Inferior parietal cortex (tissue), 1 donor: ENCODE measurements around the gene GAGE12H.
"Not testable (repeated sequence)": the region's sequence is repeated elsewhere in the genome, so short reads cannot be mapped to it uniquely, and the experiment has no call there.

ENCODE experiments used
- DNase-seq: peaks from one replicate; pipeline ENCODE4 v3.0.0-alpha.2; 2016; ENCODE audit errors: extremely low spot score

GAGE12H gene

GRCh38 chrX:49579649-49580048 lies at the start of gene GAGE12H:
GAGE12H (plus strand) TSS chrX:49579949; CDS start chrX:49581104, 1,155 bp downstream.
- not testable (repeated sequence) for DNase-seq

GRCh38 chrX:49531877-49532276 lies 47.9 kb upstream of the GAGE12H start, which contains the start of gene GAGE12C:
GAGE12C (plus strand) TSS chrX:49532177; CDS start chrX:49533332, 1,155 bp downstream.
- DNase-seq: not testable (repeated sequence)

GRCh38 chrX:49541433-49541832 lies 38.3 kb upstream of the GAGE12H start, which contains the start of gene GAGE12D:
GAGE12D (plus strand) TSS chrX:49541733; CDS start chrX:49542888, 1,155 bp downstream.
- not testable (repeated sequence) for DNase-seq

- DNase-seq: not testable (repeated sequence)
Observed at GRCh38 chrX:49550989-49551388, 28.8 kb upstream of the GAGE12H start, which contains the start of gene GAGE12E. GAGE12E (plus strand) TSS chrX:49551289; CDS start chrX:49552444, 1,155 bp downstream.

GRCh38 chrX:49560542-49560941 lies 19.2 kb upstream of the GAGE12H start, which contains the start of gene GAGE12F:
GAGE12F (plus strand) TSS chrX:49560842; CDS start chrX:49561997, 1,155 bp downstream.
- not testable (repeated sequence) for DNase-seq

- DNase-seq: not testable (repeated sequence)
Observed at GRCh38 chrX:49568728-49569127, 11.0 kb upstream of the GAGE12H start.

GRCh38 chrX:49569152-49569551 lies 10.6 kb upstream of the GAGE12H start:
- DNase-seq: not testable (repeated sequence)

GRCh38 chrX:49570100-49570499 lies 9.6 kb upstream of the GAGE12H start, which contains the start of gene GAGE12G:
GAGE12G (plus strand) TSS chrX:49570400; CDS start chrX:49571555, 1,155 bp downstream.
- not testable (repeated sequence) for DNase-seq

- DNase-seq: not testable (repeated sequence)
Observed at GRCh38 chrX:49589196-49589595, 9.4 kb downstream of the GAGE12H start, which contains the start of gene GAGE2A. GAGE2A (plus strand) TSS chrX:49589496; CDS start chrX:49590651, 1,155 bp downstream.

GRCh38 chrX:49589769-49590478 lies 10.2 kb downstream of the GAGE12H start:
- not testable (repeated sequence) for DNase-seq

GRCh38 chrX:49590488-49590887 lies 10.7 kb downstream of the GAGE12H start:
- not testable (repeated sequence) for DNase-seq

GRCh38 chrX:49598720-49599119 lies 19.0 kb downstream of the GAGE12H start, which contains the start of gene GAGE1:
GAGE1 (plus strand) TSS chrX:49599020; CDS start chrX:49600175, 1,155 bp downstream.
- not testable (repeated sequence) for DNase-seq

- DNase-seq: no peak
Observed at GRCh38 chrX:49610718-49611310, 31.1 kb downstream of the GAGE12H start.

GRCh38 chrX:49618574-49618973 lies 38.8 kb downstream of the GAGE12H start:
- DNase-seq: no peak

- DNase-seq: peak; percentile 2
Observed at GRCh38 chrX:49627086-49627777, 47.5 kb downstream of the GAGE12H start.
